Activated T-helper 1 cell treated with anti-CD3 and anti-CD28 coated beads, Interleukin-12 subunit alpha, Interleukin-12 subunit beta, Interleukin-2, Interleukin-4 antibody, amounts not matched to agents 30 ng/mL and 10 ng/mL and 1 ng/mL, durations not matched to agents 14 hours and 24 hours and 36 hours (primary cell): Measurements from ENCODE around the gene PTPN14. TPM values are rescaled to one million over a fixed set of nuclear protein-coding genes. Genes with fewer than 3 reads are reported as not detected.
"Not testable (repeated sequence)": the region's sequence is repeated elsewhere in the genome, so short reads cannot be mapped to it uniquely, and the experiment has no call there.

Source experiments
- DNase-seq: peaks from one replicate; pipeline ENCODE4 v3.0.0; 2021; ENCODE audit warnings: low spot score
- H3K27ac Mint-ChIP-seq: one replicate; pipeline ENCODE4 v1.8.0; 2021; ENCODE audit warnings: mild to moderate bottlenecking, mixed read lengths
- H3K27me3 Mint-ChIP-seq: one replicate; pipeline ENCODE4 v1.8.0; 2022; ENCODE audit warnings: mild to moderate bottlenecking, moderate library complexity, mixed read lengths; ENCODE audit not compliant: insufficient read depth
- H3K36me3 Mint-ChIP-seq: one replicate; pipeline ENCODE4 v1.8.0; 2021; ENCODE audit warnings: low read depth, mixed read lengths
- H3K4me1 Mint-ChIP-seq: one replicate; pipeline ENCODE4 v1.8.0; 2021; ENCODE audit warnings: low read depth, mixed read lengths
- H3K4me3 Mint-ChIP-seq: one replicate; pipeline ENCODE4 v1.8.0; 2021; ENCODE audit warnings: mild to moderate bottlenecking, moderate library complexity, mixed read lengths
- H3K9me3 Mint-ChIP-seq: one replicate; pipeline ENCODE4 v1.8.0; 2021; ENCODE audit warnings: mixed read lengths
- intact Hi-C: fragments of 100-400 bp; cut with micrococcal nuclease; formaldehyde crosslinking; loops from one replicate; pipeline ENCODE4 v1.15.1; 2024
- total RNA-seq: library from RNA; stranded (reverse); gene quantifications from 2 replicates; pipeline ENCODE4 v1.2.3, GENCODE V29; 2022

PTPN14 gene
- total RNA-seq, 1 donor from 2014 or later: 20.6 TPM

GRCh38 chr1:214520544-214521165, 30.7 kb downstream of the PTPN14 start:
- H3K36me3 Mint-ChIP-seq: no peaks in the 10 kb centered on the region

DNA sequence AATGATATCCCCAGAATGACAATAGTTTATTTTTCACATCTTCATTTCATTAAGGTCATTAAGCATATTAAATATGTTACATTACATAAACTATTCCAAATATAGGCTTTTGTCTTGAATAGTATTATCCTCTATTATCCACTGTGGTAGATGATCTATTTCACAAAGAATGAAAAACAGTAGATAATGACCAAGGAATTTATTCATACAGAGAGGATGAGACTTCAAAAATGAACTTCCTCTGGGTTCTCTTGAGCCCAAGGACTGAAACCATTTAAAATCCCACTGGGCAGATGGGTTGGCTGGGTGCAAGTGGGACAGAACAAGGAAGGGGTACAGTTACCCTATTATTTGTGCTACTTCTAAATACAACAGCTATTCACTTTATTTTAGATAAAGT, 33.0 kb downstream of the PTPN14 start:
- no peak for DNase-seq
- H3K4me3 Mint-ChIP-seq: no peak overlapping the region
- H3K9me3 Mint-ChIP-seq: no peaks in the 10 kb centered on the region
- H3K4me1 Mint-ChIP-seq: peaks cover 10% of the 10 kb centered on the region
- no peaks in the 10 kb centered on the region for H3K27me3 Mint-ChIP-seq
- H3K36me3 Mint-ChIP-seq: no peaks in the 10 kb centered on the region
- no peak overlapping the region for H3K27ac Mint-ChIP-seq
- intact Hi-C loops: no loop called here

More at GRCh38 chr1:214520544-214521165, 30.7 kb downstream of the PTPN14 start:
- DNase-seq: no peak
- Mint-ChIP-seq H3K4me3 (no peak overlapping the region), H3K4me1 (peaks cover 23% of the 10 kb centered on the region), H3K27me3 (peaks cover 5% of the 10 kb centered on the region), H3K27ac (no peak overlapping the region), H3K9me3 (no peaks in the 10 kb centered on the region)
- intact Hi-C loops: no loop called here

GRCh38 chr1:214516434-214517326, 34.7 kb downstream of the PTPN14 start:
- no peaks in the 10 kb centered on the region for H3K36me3 Mint-ChIP-seq
- no peak overlapping the region for H3K27ac Mint-ChIP-seq
- DNase-seq: no peak
- intact Hi-C loops: no loop called here
- peaks cover 10% of the 10 kb centered on the region for H3K4me1 Mint-ChIP-seq
- H3K27me3 Mint-ChIP-seq: no peaks in the 10 kb centered on the region
- H3K9me3 Mint-ChIP-seq: no peaks in the 10 kb centered on the region
- H3K4me3 Mint-ChIP-seq: no peak overlapping the region

GRCh38 chr1:214515544-214516433, 35.6 kb downstream of the PTPN14 start:
- peaks cover 3% of the 10 kb centered on the region for H3K9me3 Mint-ChIP-seq
- no peak overlapping the region for H3K4me3 Mint-ChIP-seq
- peaks cover 10% of the 10 kb centered on the region for H3K4me1 Mint-ChIP-seq
- H3K27me3 Mint-ChIP-seq: peaks cover under 1% of the 10 kb centered on the region
- H3K27ac Mint-ChIP-seq: no peak overlapping the region
- no peak for DNase-seq
- no peaks in the 10 kb centered on the region for H3K36me3 Mint-ChIP-seq
- intact Hi-C loops: no loop called here

- Mint-ChIP-seq H3K27ac (no peak overlapping the region), H3K36me3 (no peaks in the 10 kb centered on the region), H3K27me3 (peaks cover 4% of the 10 kb centered on the region), H3K9me3 (peaks cover 11% of the 10 kb centered on the region), H3K4me3 (no peak overlapping the region), H3K4me1 (peaks cover 10% of the 10 kb centered on the region)
- intact Hi-C loops: no loop called here
- DNase-seq: no peak
These were observed 36.5 kb downstream of the PTPN14 start for GRCh38 chr1:214514819-214515383.

GRCh38 chr1:214514032-214514818, 37.2 kb downstream of the PTPN14 start:
- Mint-ChIP-seq H3K9me3 (peaks cover 12% of the 10 kb centered on the region), H3K4me3 (no peak overlapping the region), H3K36me3 (no peaks in the 10 kb centered on the region), H3K4me1 (peaks cover 10% of the 10 kb centered on the region), H3K27me3 (peaks cover 4% of the 10 kb centered on the region), H3K27ac (no peak overlapping the region)
- no peak for DNase-seq
- intact Hi-C loops: no loop called here

DNA sequence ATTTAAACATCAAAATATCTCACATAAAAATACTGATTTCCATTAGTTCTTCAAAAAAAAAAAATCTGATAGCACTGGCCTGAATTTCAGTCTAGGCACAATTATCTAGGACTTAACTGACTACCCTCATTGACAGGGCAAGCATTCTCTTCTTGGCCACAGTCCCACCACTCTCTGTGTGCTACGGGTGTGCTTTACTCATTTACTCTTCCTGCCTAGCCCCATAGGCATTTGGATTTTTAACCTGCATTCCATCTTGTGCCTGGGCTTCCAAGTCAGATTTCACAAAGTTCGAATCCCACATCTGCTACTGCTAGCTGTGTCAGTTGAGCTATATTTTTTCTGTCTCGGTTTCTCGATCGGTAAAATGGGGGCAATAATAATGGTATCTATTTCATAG, 38.0 kb downstream of the PTPN14 start:
- Mint-ChIP-seq H3K4me1 (peaks cover 10% of the 10 kb centered on the region), H3K27me3 (peaks cover 4% of the 10 kb centered on the region), H3K27ac (no peak overlapping the region), H3K4me3 (no peak overlapping the region), H3K9me3 (peaks cover 12% of the 10 kb centered on the region), H3K36me3 (no peaks in the 10 kb centered on the region)
- intact Hi-C loops: no loop called here
- DNase-seq: no peak

GRCh38 chr1:214511639-214511998, 39.8 kb downstream of the PTPN14 start:
- Mint-ChIP-seq H3K27ac (no peak overlapping the region), H3K27me3 (peaks cover 4% of the 10 kb centered on the region), H3K9me3 (peaks cover 12% of the 10 kb centered on the region), H3K36me3 (no peaks in the 10 kb centered on the region), H3K4me1 (peaks cover 13% of the 10 kb centered on the region), H3K4me3 (no peak overlapping the region)
- DNase-seq: no peak
- intact Hi-C loops: no loop called here

DNA sequence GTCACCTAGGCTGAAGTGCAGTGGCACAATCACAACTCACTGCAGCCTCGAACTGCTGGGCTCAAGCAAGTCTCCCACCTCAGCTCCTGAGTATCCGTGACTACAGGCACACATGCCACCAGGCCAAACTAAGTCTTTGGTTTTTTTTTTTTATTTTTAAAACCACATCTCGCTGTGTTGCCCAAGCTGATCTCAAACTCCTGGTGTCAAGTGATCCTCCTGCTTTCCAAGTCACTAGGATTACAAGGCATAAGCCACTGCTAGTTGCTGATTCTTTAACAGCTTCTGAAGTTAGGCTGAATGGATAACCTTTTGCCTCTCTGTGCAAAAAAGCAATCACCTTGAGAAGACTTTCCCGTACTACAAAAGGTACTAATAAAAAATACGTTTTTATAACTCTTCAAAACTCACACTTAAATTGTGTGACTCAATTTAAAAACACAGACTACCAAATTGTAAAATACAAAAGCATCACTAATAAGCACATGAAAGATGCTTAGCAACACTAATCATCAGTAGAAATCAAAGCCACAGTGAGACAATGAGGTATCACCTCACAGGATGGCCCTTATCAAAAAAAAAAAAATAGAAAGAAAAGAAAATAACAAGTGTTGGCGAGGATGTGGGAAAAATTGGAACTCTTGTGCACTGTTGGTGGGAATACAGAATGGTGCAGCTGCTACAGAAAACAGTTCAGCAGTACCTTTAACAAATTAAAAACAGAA, 40.3 kb downstream of the PTPN14 start:
- H3K36me3 Mint-ChIP-seq: no peaks in the 10 kb centered on the region
- H3K27me3 Mint-ChIP-seq: peaks cover 4% of the 10 kb centered on the region
- intact Hi-C loops: no loop called here
- DNase-seq: no peak
- H3K9me3 Mint-ChIP-seq: peaks cover 12% of the 10 kb centered on the region
- H3K27ac Mint-ChIP-seq: no peak overlapping the region
- no peak overlapping the region for H3K4me3 Mint-ChIP-seq
- H3K4me1 Mint-ChIP-seq: peaks cover 12% of the 10 kb centered on the region

GRCh38 chr1:214510477-214510876, 40.9 kb downstream of the PTPN14 start:
- H3K36me3 Mint-ChIP-seq: no peaks in the 10 kb centered on the region
- DNase-seq: no peak
- intact Hi-C loops: no loop called here
- peaks cover 10% of the 10 kb centered on the region for H3K4me1 Mint-ChIP-seq
- no peak overlapping the region for H3K4me3 Mint-ChIP-seq
- H3K9me3 Mint-ChIP-seq: peaks cover 12% of the 10 kb centered on the region
- no peak overlapping the region for H3K27ac Mint-ChIP-seq
- H3K27me3 Mint-ChIP-seq: peaks cover 4% of the 10 kb centered on the region

DNA sequence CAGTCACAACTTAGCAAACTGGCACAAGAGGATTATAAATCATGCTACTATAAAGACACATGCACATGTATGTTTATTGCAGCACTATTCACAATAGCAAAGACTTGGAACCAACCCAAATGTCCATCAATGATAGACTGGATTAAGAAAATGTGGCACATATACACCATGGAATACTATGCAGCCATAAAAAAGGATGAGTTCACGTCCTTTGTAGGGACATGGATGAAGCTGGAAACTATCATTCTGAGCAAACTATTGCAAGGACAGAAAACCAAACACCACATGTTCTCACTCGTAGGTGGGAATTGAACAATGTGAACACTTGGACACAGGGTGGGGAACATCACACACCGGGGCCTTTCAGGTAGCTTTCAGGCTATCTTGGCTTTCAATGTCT, 41.8 kb downstream of the PTPN14 start:
- Mint-ChIP-seq H3K9me3 (peaks cover 12% of the 10 kb centered on the region), H3K4me1 (peaks cover 10% of the 10 kb centered on the region)
- H3K4me3 Mint-ChIP-seq, DNase-seq, H3K36me3 Mint-ChIP-seq, H3K27me3 Mint-ChIP-seq, intact Hi-C loops, H3K27ac Mint-ChIP-seq: not testable (repeated sequence)
